RWPE2 (cell line): ENCODE results near the gene HAND1.

Source experiments
- ATAC-seq: fragments of 200-7000 bp; cut with Tn5 transposase; 3 replicates; pipeline ENCODE4 v1.9.1; 2021; ENCODE audit warnings: low read depth
- DNase-seq: peaks from one replicate; pipeline ENCODE4 v3.0.0-alpha.2; 2020; ENCODE audit warnings: low spot score
- H3K27ac ChIP-seq: fragments of 450-650 bp; 2 replicates; pipeline ENCODE4 v1.5.1; 2017; ENCODE audit warnings: mild to moderate bottlenecking; ENCODE audit not compliant: poor library complexity, severe bottlenecking
- H3K27me3 ChIP-seq: fragments of 250-450 bp; sonication (Bioruptor Pico); 2 replicates; pipeline ENCODE4 v1.5.1; 2021; ENCODE audit warnings: mild to moderate bottlenecking, moderate library complexity; ENCODE audit not compliant: insufficient read depth, poor library complexity, severe bottlenecking
- H3K36me3 ChIP-seq: fragments of 250-450 bp; sonication (Bioruptor Pico); 2 replicates; pipeline ENCODE4 v1.5.1; 2020; ENCODE audit warnings: low read depth, mild to moderate bottlenecking, moderate library complexity
- H3K4me1 ChIP-seq: fragments of 250-450 bp; sonication (Bioruptor Pico); 2 replicates; pipeline ENCODE4 v1.5.1; 2021; ENCODE audit warnings: mild to moderate bottlenecking, moderate library complexity; ENCODE audit not compliant: insufficient read depth, poor library complexity, severe bottlenecking
- H3K4me3 ChIP-seq: fragments of 250-450 bp; sonication (Bioruptor Pico); 2 replicates; pipeline ENCODE4 v1.5.1; 2021; ENCODE audit warnings: mild to moderate bottlenecking, moderate library complexity; ENCODE audit not compliant: severe bottlenecking
- H3K9me3 ChIP-seq: fragments of 250-450 bp; sonication (Bioruptor Pico); 2 replicates; pipeline ENCODE4 v1.5.1; 2021; ENCODE audit warnings: mild to moderate bottlenecking, moderate library complexity; ENCODE audit not compliant: severe bottlenecking
- TF ChIP-seq, protein P1 (sequence below): fragments of 450-650 bp; IDR thresholded peaks from one replicate; pipeline ENCODE4 v1.5.1; 2017; ENCODE audit warnings: mild to moderate bottlenecking, moderate library complexity; ENCODE audit not compliant: poor library complexity, severe bottlenecking

The HAND1 gene

DNA sequence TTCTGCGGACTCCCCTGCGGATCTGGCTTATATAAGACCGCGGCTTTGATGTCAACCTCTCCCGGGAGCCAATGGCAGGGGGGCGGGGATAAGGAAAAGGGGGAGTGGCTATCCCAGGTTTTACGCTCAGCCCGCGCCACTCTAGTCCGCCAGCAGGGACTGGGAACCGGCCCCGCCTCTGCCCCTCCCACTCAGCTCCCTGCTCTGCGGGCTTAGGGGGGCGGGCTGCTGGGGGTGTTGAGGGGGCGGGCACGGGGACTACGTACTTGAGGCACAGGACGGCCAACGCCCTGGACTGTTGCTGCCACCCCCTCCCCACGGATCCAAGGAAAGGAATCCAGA is at the start of gene HAND1:
TSS of gene HAND1 (minus strand) at position 4 of the 342 bp plus-strand sequence. CDS start 219 bp downstream, outside the sequence.
- Histone ChIP-seq H3K36me3 (no peaks in the 10 kb centered on the region), H3K4me1 (peaks cover 6% of the 10 kb centered on the region), H3K4me3 (peak within 1 kb of the TSS; percentile 15), H3K27ac (no peak within 1 kb of the TSS), H3K27me3 (peaks cover 100% of the 10 kb centered on the region), H3K9me3 (no peaks in the 10 kb centered on the region)
- ATAC-seq (peak; percentile 66), DNase-seq (no peak)
- TF ChIP-seq, protein P1, sequence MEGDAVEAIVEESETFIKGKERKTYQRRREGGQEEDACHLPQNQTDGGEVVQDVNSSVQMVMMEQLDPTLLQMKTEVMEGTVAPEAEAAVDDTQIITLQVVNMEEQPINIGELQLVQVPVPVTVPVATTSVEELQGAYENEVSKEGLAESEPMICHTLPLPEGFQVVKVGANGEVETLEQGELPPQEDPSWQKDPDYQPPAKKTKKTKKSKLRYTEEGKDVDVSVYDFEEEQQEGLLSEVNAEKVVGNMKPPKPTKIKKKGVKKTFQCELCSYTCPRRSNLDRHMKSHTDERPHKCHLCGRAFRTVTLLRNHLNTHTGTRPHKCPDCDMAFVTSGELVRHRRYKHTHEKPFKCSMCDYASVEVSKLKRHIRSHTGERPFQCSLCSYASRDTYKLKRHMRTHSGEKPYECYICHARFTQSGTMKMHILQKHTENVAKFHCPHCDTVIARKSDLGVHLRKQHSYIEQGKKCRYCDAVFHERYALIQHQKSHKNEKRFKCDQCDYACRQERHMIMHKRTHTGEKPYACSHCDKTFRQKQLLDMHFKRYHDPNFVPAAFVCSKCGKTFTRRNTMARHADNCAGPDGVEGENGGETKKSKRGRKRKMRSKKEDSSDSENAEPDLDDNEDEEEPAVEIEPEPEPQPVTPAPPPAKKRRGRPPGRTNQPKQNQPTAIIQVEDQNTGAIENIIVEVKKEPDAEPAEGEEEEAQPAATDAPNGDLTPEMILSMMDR: no peak

DNA sequence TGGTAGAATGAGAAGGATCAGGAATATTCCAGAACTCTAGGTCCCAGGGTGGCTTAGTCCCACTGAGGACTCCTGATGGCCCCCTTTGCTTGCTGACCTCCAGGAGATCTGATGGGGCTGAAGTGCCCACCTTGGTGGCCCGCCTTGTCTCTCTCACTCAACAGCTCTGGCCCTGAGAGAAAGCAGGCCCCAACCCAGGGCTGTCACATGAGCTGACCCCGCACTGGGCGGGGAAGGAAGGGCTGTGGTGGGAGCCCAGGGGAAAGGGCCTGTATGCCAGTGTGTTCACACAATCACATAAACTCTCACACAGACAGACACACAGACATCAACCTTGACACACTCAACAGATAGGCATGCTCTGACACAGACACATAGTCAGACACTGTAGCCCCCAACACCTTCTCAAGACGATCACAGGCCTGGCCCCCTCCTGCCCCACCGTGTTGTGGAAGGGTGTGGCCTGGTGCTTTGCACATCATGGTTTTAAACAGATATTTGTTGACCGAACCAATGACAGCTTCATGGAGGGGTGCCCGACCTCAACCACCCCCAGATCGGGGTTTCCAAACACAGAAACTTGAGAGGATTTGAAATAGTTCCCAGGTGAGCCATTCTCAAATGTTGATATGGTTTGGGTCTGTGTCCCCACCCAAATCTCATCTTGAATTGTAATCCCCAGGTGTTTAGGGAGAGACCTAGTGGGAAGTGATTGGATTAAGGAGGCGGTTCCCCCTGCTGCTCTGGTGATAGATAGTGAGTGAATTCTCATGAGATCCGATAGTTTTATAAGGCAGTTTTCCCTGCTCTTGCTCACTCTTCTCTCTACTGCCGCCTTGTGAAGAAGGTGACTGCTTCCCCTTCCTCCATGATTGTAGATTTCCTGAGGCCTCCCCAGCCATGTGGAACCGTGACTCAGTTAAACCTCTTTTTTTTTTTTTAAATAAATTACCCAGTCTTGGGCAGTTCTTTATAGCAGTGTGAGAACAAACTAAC is 48.5 kb upstream of the HAND1 start:
- Histone ChIP-seq H3K9me3 (no peaks in the 10 kb centered on the region), H3K4me3 (no peak overlapping the region), H3K4me1 (peaks cover 5% of the 10 kb centered on the region), H3K27ac (no peak overlapping the region), H3K27me3 (no peaks in the 10 kb centered on the region), H3K36me3 (no peaks in the 10 kb centered on the region)
- DNase-seq (no peak), ATAC-seq (peak; percentile 14; the same call in 1 of the 3 replicates)
- TF ChIP-seq, protein P1: no peak

DNA sequence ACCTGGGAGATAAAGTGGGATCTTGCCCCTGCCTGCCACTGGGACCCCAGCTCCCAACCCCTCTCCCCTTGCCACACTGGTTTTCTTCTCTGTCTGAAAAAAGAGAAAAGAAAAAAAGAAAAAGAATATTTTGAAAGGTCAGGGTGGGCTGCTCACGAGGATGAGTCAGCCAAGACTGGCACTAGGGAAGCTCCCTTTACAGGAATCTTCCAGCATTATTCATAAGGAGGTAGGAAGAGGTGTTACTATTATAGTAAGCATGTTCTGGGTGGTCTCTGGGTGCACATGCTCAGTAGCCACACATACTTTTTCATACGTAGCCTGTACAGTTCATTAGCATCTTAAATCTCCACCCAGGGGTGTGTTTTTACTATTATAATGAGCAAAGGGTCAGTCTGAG is 46.8 kb upstream of the HAND1 start:
- DNase-seq: no peak
- TF ChIP-seq, protein P1: no peak
- peaks cover 5% of the 10 kb centered on the region for H3K4me1 ChIP-seq
- H3K4me3 ChIP-seq: no peak overlapping the region
- H3K9me3 ChIP-seq: no peaks in the 10 kb centered on the region
- ATAC-seq: no peak
- H3K27ac ChIP-seq: no peak overlapping the region
- H3K27me3 ChIP-seq: no peaks in the 10 kb centered on the region
- H3K36me3 ChIP-seq: no peaks in the 10 kb centered on the region

DNA sequence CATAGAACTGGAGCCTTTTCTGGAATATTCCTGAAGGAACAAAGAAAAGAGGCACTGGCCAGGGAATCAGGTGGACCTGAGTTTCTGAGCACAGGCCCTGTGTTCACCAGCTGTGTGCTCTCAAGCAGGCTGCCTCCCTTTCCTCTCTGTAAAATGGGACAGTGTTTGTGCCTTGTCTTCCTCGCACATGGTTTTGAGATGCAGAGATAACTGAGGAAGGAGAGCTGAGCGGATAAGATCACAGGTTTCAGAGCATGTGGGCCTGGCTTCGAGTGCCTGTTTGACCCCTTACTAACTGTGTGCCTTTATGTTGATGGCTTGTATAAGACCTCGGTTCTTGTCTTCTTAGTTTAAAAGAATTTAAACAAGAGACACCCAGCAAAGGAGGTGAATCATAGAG is 46.2 kb upstream of the HAND1 start:
- H3K4me3 ChIP-seq: no peak overlapping the region
- H3K9me3 ChIP-seq: no peaks in the 10 kb centered on the region
- TF ChIP-seq, protein P1: no peak
- ATAC-seq: no peak
- no peaks in the 10 kb centered on the region for H3K27me3 ChIP-seq
- H3K4me1 ChIP-seq: peaks cover 5% of the 10 kb centered on the region
- H3K36me3 ChIP-seq: no peaks in the 10 kb centered on the region
- no peak overlapping the region for H3K27ac ChIP-seq
- DNase-seq: no peak

DNA sequence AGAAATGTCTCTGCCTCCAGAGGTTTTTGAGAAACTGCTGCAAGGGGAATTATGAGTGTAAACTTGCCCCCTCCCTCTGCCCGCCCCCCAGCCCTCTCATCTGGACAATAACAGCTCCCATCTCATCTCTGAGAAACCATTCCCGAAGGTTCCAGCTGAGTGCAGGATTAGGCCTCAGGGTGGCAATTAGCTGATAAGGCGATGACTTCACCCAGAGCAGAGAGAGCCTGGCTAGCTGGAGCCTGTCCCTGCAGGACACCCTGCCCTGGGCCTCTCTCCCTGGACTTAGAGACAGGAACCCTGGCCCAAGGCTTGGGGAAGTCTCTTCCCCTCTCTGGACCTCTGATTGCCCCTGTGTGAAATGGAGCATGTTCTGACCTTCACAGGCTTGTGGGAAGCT is 45.7 kb upstream of the HAND1 start:
- DNase-seq: no peak
- Histone ChIP-seq H3K4me1 (peaks cover 5% of the 10 kb centered on the region), H3K4me3 (no peak overlapping the region), H3K9me3 (no peaks in the 10 kb centered on the region), H3K27ac (no peak overlapping the region), H3K36me3 (no peaks in the 10 kb centered on the region), H3K27me3 (no peaks in the 10 kb centered on the region)
- TF ChIP-seq, protein P1: no peak
- ATAC-seq: peak; percentile 64
